H9 (cell line): Measurements from ENCODE around the gene NDUFAF2. TPM values are rescaled to one million over a fixed set of nuclear protein-coding genes. Genes with fewer than 3 reads are reported as not detected.

Experiments used
- DNase-seq: peaks from one replicate; pipeline ENCODE4 v3.0.0-alpha.2; 2017
- H2AFZ ChIP-seq: one replicate; pipeline ENCODE4 v1.6.1; 2013; ENCODE audit warnings: mild to moderate bottlenecking, low read length, control low read depth, moderate library complexity
- H2AK5ac ChIP-seq: 2 replicates; pipeline ENCODE4 v1.6.1; 2013; ENCODE audit warnings: low read length, control low read depth, mixed read lengths; ENCODE audit not compliant: insufficient read length
- H2BK120ac ChIP-seq: one replicate; pipeline ENCODE4 v1.6.1; 2013; ENCODE audit warnings: low read depth, mild to moderate bottlenecking, low read length, control low read depth, inconsistent platforms; ENCODE audit not compliant: poor library complexity, severe bottlenecking
- H2BK12ac ChIP-seq: 2 replicates; pipeline ENCODE4 v1.6.1; 2013; ENCODE audit warnings: low read length, control low read depth, mixed read lengths, low read depth; ENCODE audit not compliant: insufficient read length
- H2BK15ac ChIP-seq: 2 replicates; pipeline ENCODE4 v1.6.1; 2013; ENCODE audit warnings: low read depth, low read length, control low read depth
- H2BK20ac ChIP-seq: one replicate; pipeline ENCODE4 v1.6.1; 2013; ENCODE audit warnings: low read depth, mild to moderate bottlenecking, low read length, control low read depth, inconsistent platforms; ENCODE audit not compliant: poor library complexity, severe bottlenecking
- H2BK5ac ChIP-seq: 2 replicates; pipeline ENCODE4 v1.6.1; 2013; ENCODE audit warnings: low read length, control low read depth, mixed read lengths; ENCODE audit not compliant: insufficient read length
- H3K14ac ChIP-seq: 2 replicates; pipeline ENCODE4 v1.6.1; 2013; ENCODE audit warnings: low read length, control low read depth; ENCODE audit not compliant: insufficient read depth
- H3K18ac ChIP-seq: 2 replicates; pipeline ENCODE4 v1.6.1; 2013; ENCODE audit warnings: low read depth, mild to moderate bottlenecking, mixed read lengths, low read length, control low read depth; ENCODE audit not compliant: insufficient read length
- H3K23ac ChIP-seq: 2 replicates; pipeline ENCODE4 v1.6.1; 2013; ENCODE audit warnings: low read length, control low read depth, mixed read lengths, low read depth; ENCODE audit not compliant: insufficient read length
- H3K23me2 ChIP-seq: 2 replicates; pipeline ENCODE4 v1.6.1; 2013; ENCODE audit warnings: low read depth, mild to moderate bottlenecking, mixed read lengths, low read length, control low read depth; ENCODE audit not compliant: insufficient read length, poor library complexity, severe bottlenecking
- H3K27ac ChIP-seq: 2 replicates; pipeline ENCODE4 v1.5.1; 2013; ENCODE audit warnings: low read length, control low read depth, mixed read lengths, low read depth; ENCODE audit not compliant: insufficient read length
- H3K27me3 ChIP-seq: 2 replicates; pipeline ENCODE4 v1.6.1; 2013; ENCODE audit warnings: low read length, control low read depth, inconsistent platforms; ENCODE audit not compliant: insufficient read depth
- H3K4ac ChIP-seq: 2 replicates; pipeline ENCODE4 v1.6.1; 2013; ENCODE audit warnings: low read depth, mild to moderate bottlenecking, control low read depth, inconsistent platforms, low read length, moderate library complexity
- H3K4me1 ChIP-seq: 2 replicates; pipeline ENCODE4 v1.6.1; 2013; ENCODE audit warnings: low read length, control low read depth, inconsistent platforms; ENCODE audit not compliant: insufficient read depth
- H3K4me2 ChIP-seq: 2 replicates; pipeline ENCODE4 v1.6.1; 2013; ENCODE audit warnings: low read length, control low read depth, mixed read lengths; ENCODE audit not compliant: insufficient read length, insufficient read depth
- H3K56ac ChIP-seq: 2 replicates; pipeline ENCODE4 v1.6.1; 2013; ENCODE audit warnings: low read depth, mild to moderate bottlenecking, mixed read lengths, low read length, control low read depth; ENCODE audit not compliant: insufficient read length
- H3K79me1 ChIP-seq: 2 replicates; pipeline ENCODE4 v1.6.1; 2013; ENCODE audit warnings: low read depth, mild to moderate bottlenecking, moderate library complexity, low read length, control low read depth, inconsistent platforms; ENCODE audit not compliant: insufficient read depth, poor library complexity, severe bottlenecking
- H3K79me2 ChIP-seq: 2 replicates; pipeline ENCODE4 v1.6.1; 2013; ENCODE audit warnings: low read length, control low read depth, inconsistent platforms; ENCODE audit not compliant: insufficient read depth
- H3K9ac ChIP-seq: 2 replicates; pipeline ENCODE4 v1.6.1; 2013; ENCODE audit warnings: low read length, control low read depth, mixed read lengths; ENCODE audit not compliant: insufficient read length; ENCODE audit errors: extremely low read depth
- H3K9me3 ChIP-seq: one replicate; pipeline ENCODE4 v1.6.1; 2013; ENCODE audit warnings: low read depth, low read length, inconsistent platforms; ENCODE audit not compliant: control insufficient read depth
- H3T11ph ChIP-seq: one replicate; pipeline ENCODE4 v1.6.1; 2013; ENCODE audit warnings: mild to moderate bottlenecking, low read length, control low read depth, inconsistent platforms
- H4K20me1 ChIP-seq: one replicate; pipeline ENCODE4 v1.6.1; 2013; ENCODE audit not compliant: control insufficient read depth, insufficient read length, insufficient read depth
- H4K5ac ChIP-seq: 2 replicates; pipeline ENCODE4 v1.6.1; 2013; ENCODE audit warnings: low read depth, mild to moderate bottlenecking, mixed read lengths, low read length, control low read depth; ENCODE audit not compliant: insufficient read length
- H4K8ac ChIP-seq: replicated peaks from 2 replicates; pipeline ENCODE4 v1.6.1; 2013; ENCODE audit warnings: low read length, control low read depth, mixed read lengths, low read depth; ENCODE audit not compliant: insufficient read length
- H4K91ac ChIP-seq: 2 replicates; pipeline ENCODE4 v1.6.1; 2013; ENCODE audit warnings: low read depth, mild to moderate bottlenecking, moderate library complexity, mixed read lengths, low read length, control low read depth; ENCODE audit not compliant: insufficient read length
- H3K27ac Mint-ChIP-seq, 3 experiments: 2 replicates in 2 of 3; 3 replicates in 1 of 3; pipeline ENCODE4 v1.8.0; 2020 to 2021; ENCODE audit warnings: mixed read lengths in 3 of 3, mild to moderate bottlenecking in 1 of 3, moderate library complexity in 1 of 3
- H3K27me3 Mint-ChIP-seq: 2 replicates; pipeline ENCODE4 v1.8.0; 2021; ENCODE audit warnings: low read depth, mild to moderate bottlenecking, moderate library complexity, mixed read lengths
- H3K36me3 Mint-ChIP-seq, 3 experiments: 2 replicates in 2 of 3; 3 replicates in 1 of 3; pipeline ENCODE4 v1.8.0; 2020 to 2021; ENCODE audit warnings: low read depth in 3 of 3, mixed read lengths in 3 of 3; ENCODE audit not compliant: insufficient read depth in 1 of 3
- H3K4me1 Mint-ChIP-seq, 2 experiments: 2 replicates each; pipeline ENCODE4 v1.8.0; 2020; ENCODE audit warnings: mixed read lengths in 2 of 2
- H3K4me3 Mint-ChIP-seq, 2 experiments: 2 replicates in 1 of 2; 3 replicates in 1 of 2; pipeline ENCODE4 v1.8.0; 2020 to 2021; ENCODE audit warnings: mild to moderate bottlenecking in 2 of 2, mixed read lengths in 2 of 2, moderate library complexity in 1 of 2
- H3K9me3 Mint-ChIP-seq, 2 experiments: 2 replicates in 1 of 2; 3 replicates in 1 of 2; pipeline ENCODE4 v1.8.0; 2020; ENCODE audit warnings: mild to moderate bottlenecking in 2 of 2, mixed read lengths in 2 of 2, moderate library complexity in 1 of 2
- WGBS: extraction: QIAGEN DNeasy Blood & Tissue Kit; methylation state at CpG from one replicate; pipeline ENCODE4 v1.1.7; 2013; ENCODE audit warnings: missing lambda C conversion rate, low lambda C conversion rate, mixed read lengths; ENCODE audit not compliant: insufficient read length; ENCODE audit errors: extremely low coverage; 5-methylcytosine and 5-hydroxymethylcytosine counted together
- total RNA-seq: library from RNA; stranded (reverse); gene quantifications from 2 replicates; pipeline ENCODE4 v1.2.1, GENCODE V29; 2021
- TF ChIP-seq, protein P1 (sequence below): fragments of 200-600 bp; sonication (generic); conservative IDR thresholded peaks from 3 replicates; pipeline ENCODE4 v1.8.0; 2021; ENCODE audit warnings: antibody characterized with exemption, mild to moderate bottlenecking

The NDUFAF2 gene
- total RNA-seq, 1 experiment from 2014 or later = 31.4 TPM

DNA sequence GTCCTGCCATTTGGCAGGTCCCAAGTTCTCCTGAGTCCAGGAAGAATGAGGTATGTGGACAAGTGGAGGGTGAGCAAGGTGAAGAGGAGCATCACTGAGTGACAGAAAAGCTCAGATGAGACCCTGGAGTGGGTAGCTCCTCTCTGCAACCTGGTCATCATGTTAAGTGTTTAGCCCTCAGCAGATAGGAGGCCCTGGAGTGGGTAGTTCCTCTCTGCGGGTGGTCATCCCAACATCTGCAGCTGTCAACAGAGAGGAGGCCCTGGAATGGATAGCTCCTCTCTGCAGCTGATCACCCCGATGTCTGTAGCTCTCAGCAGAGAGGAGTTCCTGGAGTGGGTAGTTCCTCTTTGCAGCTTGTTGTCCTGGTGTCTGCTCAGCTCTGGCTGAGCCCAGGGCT, 48.4 kb downstream of the NDUFAF2 start:
- Histone ChIP-seq H3K79me2 (no peaks in the 10 kb centered on the region), H2BK5ac (no peak overlapping the region), H2BK120ac (no peak overlapping the region), H2AK5ac (no peak overlapping the region), H4K91ac (no peak overlapping the region), H3K27ac (no peak overlapping the region), H3K14ac (no peak overlapping the region), H3K56ac (no peak overlapping the region), H3K79me1 (no peaks in the 10 kb centered on the region), H2BK12ac (no peak overlapping the region), H4K5ac (no peak overlapping the region), H3K23ac (no peak overlapping the region), H3K4ac (no peak overlapping the region), H3T11ph (no peak overlapping the region), H3K18ac (no peak overlapping the region), H3K27me3 (no peaks in the 10 kb centered on the region), H4K8ac (no peak overlapping the region), H3K4me2 (no peak overlapping the region), H3K4me1 (no peaks in the 10 kb centered on the region), H2AFZ (no peak overlapping the region), H4K20me1 (no peaks in the 10 kb centered on the region), H3K23me2 (no peaks in the 10 kb centered on the region), H3K9me3 (no peaks in the 10 kb centered on the region), H2BK20ac (no peak overlapping the region), H2BK15ac (no peak overlapping the region), H3K9ac (no peak overlapping the region)
- H3K4me1 Mint-ChIP-seq = no peaks in the 10 kb centered on the region
- no peak overlapping the region for H3K27ac Mint-ChIP-seq
- peaks cover 9 to 25% (median 18%) of the 10 kb centered on the region in 3 experiments for H3K36me3 Mint-ChIP-seq
- peaks cover 25 to 44% of the 10 kb centered on the region in 2 experiments for H3K9me3 Mint-ChIP-seq
- no peak for DNase-seq
- TF ChIP-seq, protein P1, sequence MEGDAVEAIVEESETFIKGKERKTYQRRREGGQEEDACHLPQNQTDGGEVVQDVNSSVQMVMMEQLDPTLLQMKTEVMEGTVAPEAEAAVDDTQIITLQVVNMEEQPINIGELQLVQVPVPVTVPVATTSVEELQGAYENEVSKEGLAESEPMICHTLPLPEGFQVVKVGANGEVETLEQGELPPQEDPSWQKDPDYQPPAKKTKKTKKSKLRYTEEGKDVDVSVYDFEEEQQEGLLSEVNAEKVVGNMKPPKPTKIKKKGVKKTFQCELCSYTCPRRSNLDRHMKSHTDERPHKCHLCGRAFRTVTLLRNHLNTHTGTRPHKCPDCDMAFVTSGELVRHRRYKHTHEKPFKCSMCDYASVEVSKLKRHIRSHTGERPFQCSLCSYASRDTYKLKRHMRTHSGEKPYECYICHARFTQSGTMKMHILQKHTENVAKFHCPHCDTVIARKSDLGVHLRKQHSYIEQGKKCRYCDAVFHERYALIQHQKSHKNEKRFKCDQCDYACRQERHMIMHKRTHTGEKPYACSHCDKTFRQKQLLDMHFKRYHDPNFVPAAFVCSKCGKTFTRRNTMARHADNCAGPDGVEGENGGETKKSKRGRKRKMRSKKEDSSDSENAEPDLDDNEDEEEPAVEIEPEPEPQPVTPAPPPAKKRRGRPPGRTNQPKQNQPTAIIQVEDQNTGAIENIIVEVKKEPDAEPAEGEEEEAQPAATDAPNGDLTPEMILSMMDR = no peak
- H3K27me3 Mint-ChIP-seq = no peaks in the 10 kb centered on the region
- no peak overlapping the region for H3K4me3 Mint-ChIP-seq
- WGBS = no CpG with 5 or more reads among the region's 2 CpGs
